ENCODE data around the gene ADPRS. TPM values are rescaled to one million over a fixed set of nuclear protein-coding genes. Genes with fewer than 3 reads are reported as not detected.

ADPRS gene
- total RNA-seq, 1 donor from 2014 or later: 30.0 TPM

DNA sequence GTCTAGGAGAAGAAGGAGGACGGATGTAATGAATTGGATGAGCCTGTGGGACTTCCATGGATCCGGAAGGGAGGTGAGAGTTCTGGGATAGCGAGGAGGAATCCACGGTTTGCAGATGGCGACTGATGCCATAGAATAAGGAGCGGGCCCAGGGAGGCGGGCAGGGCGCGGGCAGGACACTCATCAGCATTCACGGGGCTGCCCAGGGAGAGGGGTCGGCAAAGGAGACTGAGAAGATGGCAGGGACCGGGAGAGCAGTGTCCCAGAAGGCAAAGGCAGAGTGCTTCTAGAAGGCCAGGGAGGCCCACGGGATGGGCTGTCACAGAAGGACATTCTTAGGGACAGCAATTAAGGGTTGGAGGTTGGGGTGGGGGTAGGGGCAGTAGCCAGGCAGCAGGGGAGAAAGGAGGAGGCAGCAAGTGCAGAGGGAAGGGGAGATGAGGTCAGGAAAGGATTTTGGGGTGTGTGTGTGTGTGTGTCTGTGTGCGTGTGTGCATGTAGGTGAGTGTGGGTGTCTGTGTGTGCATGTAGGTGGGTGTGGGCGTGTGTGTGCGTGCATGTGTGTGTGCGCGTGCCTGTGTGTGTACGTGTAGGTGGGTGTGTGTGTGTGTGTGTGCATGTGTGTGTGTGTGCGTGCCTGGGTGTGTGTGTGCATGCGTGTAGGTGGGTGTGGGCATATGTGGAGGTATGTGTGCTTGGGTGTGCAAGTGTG lies 37.5 kb downstream of the ADPRS start:
- Mint-ChIP-seq H3K4me3 (ENCODE audit: low read depth) (no peak overlapping the region), H3K36me3 (ENCODE audit: insufficient read depth) (no peaks in the 10 kb centered on the region), H3K9me3 (ENCODE audit: low read depth) (no peaks in the 10 kb centered on the region), H3K4me1 (ENCODE audit: low read depth) (peaks cover 10% of the 10 kb centered on the region), H3K27ac (peak overlapping the region; percentile 53), H3K27me3 (peaks cover 43% of the 10 kb centered on the region)
- no peak for TF ChIP-seq CTCF (IDR thresholded peaks at IDR 0.05; ENCODE audit: unreplicated experiment)
- DNase-seq (ENCODE audit: low spot score, unreplicated experiment): no peak

GRCh38 chr1:36126797-36127500 lies 38.3 kb downstream of the ADPRS start:
- Mint-ChIP-seq H3K27me3 (peaks cover 39% of the 10 kb centered on the region), H3K27ac (no peak overlapping the region), H3K36me3 (ENCODE audit: insufficient read depth) (no peaks in the 10 kb centered on the region), H3K9me3 (ENCODE audit: low read depth) (no peaks in the 10 kb centered on the region), H3K4me3 (ENCODE audit: low read depth) (no peak overlapping the region), H3K4me1 (ENCODE audit: low read depth) (peaks cover 10% of the 10 kb centered on the region)
- TF ChIP-seq CTCF (IDR thresholded peaks at IDR 0.05; ENCODE audit: unreplicated experiment): no peak
- DNase-seq (ENCODE audit: low spot score, unreplicated experiment): no peak

GRCh38 chr1:36128126-36128904 lies 39.6 kb downstream of the ADPRS start:
- no peak for TF ChIP-seq CTCF (IDR thresholded peaks at IDR 0.05; ENCODE audit: unreplicated experiment)

GRCh38 chr1:36128905-36129206 lies 40.2 kb downstream of the ADPRS start:
- no peaks in the 10 kb centered on the region for H3K9me3 Mint-ChIP-seq (ENCODE audit: low read depth)
- no peak for DNase-seq (ENCODE audit: low spot score, unreplicated experiment)
- peaks cover 10% of the 10 kb centered on the region for H3K4me1 Mint-ChIP-seq (ENCODE audit: low read depth)
- no peak for TF ChIP-seq CTCF (IDR thresholded peaks at IDR 0.05; ENCODE audit: unreplicated experiment)
- H3K36me3 Mint-ChIP-seq (ENCODE audit: insufficient read depth): no peaks in the 10 kb centered on the region
- H3K27me3 Mint-ChIP-seq: peaks cover 20% of the 10 kb centered on the region
- no peak overlapping the region for H3K4me3 Mint-ChIP-seq (ENCODE audit: low read depth)
- no peak overlapping the region for H3K27ac Mint-ChIP-seq

More at GRCh38 chr1:36128126-36128904, 39.6 kb downstream of the ADPRS start:
- Mint-ChIP-seq H3K9me3 (ENCODE audit: low read depth) (no peaks in the 10 kb centered on the region), H3K4me1 (ENCODE audit: low read depth) (peaks cover 10% of the 10 kb centered on the region), H3K36me3 (ENCODE audit: insufficient read depth) (no peaks in the 10 kb centered on the region), H3K4me3 (ENCODE audit: low read depth) (no peak overlapping the region), H3K27me3 (peaks cover 25% of the 10 kb centered on the region), H3K27ac (no peak overlapping the region)
- DNase-seq (ENCODE audit: low spot score, unreplicated experiment): no peak

DNA sequence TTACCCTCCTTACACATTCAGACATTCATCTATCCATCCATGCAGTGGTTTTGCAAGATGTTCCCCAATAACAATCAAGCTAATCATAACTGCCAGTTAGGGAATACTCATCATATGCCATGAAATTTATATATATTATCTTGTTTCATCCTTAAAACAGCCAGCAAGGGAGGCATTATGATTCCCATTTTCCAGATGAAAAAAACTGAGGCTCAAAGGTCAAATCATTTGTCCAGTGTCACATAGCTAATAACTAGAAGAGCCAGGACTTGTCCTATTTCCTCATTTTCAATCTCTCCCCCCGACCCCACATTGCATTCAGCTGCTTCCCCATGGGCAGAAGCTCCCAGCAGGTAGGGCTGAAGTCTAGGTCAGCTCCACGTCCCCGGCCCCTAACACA lies 43.3 kb downstream of the ADPRS start:
- H3K9me3 Mint-ChIP-seq (ENCODE audit: low read depth): no peaks in the 10 kb centered on the region
- no peak overlapping the region for H3K27ac Mint-ChIP-seq
- H3K36me3 Mint-ChIP-seq (ENCODE audit: insufficient read depth): no peaks in the 10 kb centered on the region

More for the DNA sequence above, 43.3 kb downstream of the ADPRS start:
- no peak overlapping the region for H3K4me3 Mint-ChIP-seq (ENCODE audit: low read depth)
- no peak for TF ChIP-seq CTCF (IDR thresholded peaks at IDR 0.05; ENCODE audit: unreplicated experiment)
- H3K4me1 Mint-ChIP-seq (ENCODE audit: low read depth): peaks cover 10% of the 10 kb centered on the region
- no peaks in the 10 kb centered on the region for H3K27me3 Mint-ChIP-seq
- no peak for DNase-seq (ENCODE audit: low spot score, unreplicated experiment)
